ENCODE results near the gene ARHGEF6.

DNA sequence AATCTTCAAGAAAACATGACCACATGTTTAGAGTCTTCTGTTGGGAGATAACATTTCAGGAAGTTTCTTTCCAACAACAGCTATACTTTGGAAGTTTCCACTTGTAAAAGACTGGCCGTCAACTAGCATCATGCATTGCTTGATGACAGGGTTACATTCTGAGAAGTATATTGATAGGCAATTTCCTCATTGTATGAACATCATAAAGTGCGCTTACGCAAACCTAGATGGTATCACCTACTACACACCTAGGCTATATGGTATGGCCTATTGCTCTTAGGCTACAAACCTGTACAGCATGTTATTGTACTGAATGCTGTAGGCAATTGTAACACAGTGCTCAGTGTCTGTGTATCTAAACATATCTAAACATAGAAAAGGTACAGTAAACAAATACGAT lies 158.2 kb downstream of the ARHGEF6 start:
- TF ChIP-seq, protein P1, sequence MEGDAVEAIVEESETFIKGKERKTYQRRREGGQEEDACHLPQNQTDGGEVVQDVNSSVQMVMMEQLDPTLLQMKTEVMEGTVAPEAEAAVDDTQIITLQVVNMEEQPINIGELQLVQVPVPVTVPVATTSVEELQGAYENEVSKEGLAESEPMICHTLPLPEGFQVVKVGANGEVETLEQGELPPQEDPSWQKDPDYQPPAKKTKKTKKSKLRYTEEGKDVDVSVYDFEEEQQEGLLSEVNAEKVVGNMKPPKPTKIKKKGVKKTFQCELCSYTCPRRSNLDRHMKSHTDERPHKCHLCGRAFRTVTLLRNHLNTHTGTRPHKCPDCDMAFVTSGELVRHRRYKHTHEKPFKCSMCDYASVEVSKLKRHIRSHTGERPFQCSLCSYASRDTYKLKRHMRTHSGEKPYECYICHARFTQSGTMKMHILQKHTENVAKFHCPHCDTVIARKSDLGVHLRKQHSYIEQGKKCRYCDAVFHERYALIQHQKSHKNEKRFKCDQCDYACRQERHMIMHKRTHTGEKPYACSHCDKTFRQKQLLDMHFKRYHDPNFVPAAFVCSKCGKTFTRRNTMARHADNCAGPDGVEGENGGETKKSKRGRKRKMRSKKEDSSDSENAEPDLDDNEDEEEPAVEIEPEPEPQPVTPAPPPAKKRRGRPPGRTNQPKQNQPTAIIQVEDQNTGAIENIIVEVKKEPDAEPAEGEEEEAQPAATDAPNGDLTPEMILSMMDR (IDR thresholded peaks at IDR 0.05), result no peak
- TF ChIP-seq POLR2A (IDR thresholded peaks at IDR 0.05), result no peak
